Astrocyte of the spinal cord (primary cell): ENCODE results near the gene AKAP6.
"Not testable (repeated sequence)": the region's sequence is repeated elsewhere in the genome, so short reads cannot be mapped to it uniquely, and the experiment has no call there.

Experiments
- DNase-seq: peaks from one replicate; pipeline ENCODE4 v3.0.0; 2011; ENCODE audit warnings: low read depth, low spot score
- H3K4me3 ChIP-seq: 2 replicates; pipeline ENCODE4 v1.5.1; 2011; ENCODE audit warnings: low read depth, mild to moderate bottlenecking, low read length, moderate library complexity
- in situ Hi-C: cut with HindIII; loops from 2 replicates; pipeline ENCODE4 v1.10.0; 2017; ENCODE audit warnings: low sequenced_read_pairs
- TF ChIP-seq, protein P1 (sequence below): IDR thresholded peaks from 2 replicates; pipeline ENCODE4 v1.5.1; 2012; ENCODE audit warnings: low read depth, mild to moderate bottlenecking, low read length, inconsistent platforms

The AKAP6 gene

DNA sequence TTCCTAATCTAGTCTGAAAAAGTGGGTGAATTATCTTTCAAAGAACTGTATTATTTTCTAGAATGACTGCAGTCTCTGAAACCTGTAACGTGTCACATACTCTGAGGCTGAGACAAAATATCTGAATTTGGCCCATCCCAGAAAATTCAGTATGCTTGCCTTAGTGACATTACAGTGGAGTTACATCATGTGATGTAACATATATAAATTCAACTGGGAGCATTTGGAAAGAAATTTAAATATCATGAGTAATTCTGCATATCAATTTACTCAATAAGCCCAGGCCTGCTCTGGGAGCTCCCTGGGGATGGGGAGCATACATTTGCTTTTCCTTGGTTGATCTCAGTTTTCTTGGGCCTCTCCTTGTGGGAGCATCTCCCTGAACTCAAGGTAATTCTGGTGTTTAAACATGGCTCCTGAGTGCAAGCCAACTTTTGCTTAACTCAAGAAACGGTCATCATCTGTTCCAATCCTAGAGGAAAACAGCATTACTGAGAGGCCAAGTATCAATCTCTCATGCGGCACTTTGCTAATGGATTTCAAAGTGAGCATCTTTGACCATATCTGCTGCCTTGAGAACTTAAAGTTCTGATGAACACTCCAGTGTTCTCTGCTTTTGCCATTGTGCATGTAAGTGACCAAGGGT, 54.4 kb downstream of the AKAP6 start:
- no peak overlapping the region for H3K4me3 ChIP-seq
- in situ Hi-C loops = no loop called here
- DNase-seq = no peak
- TF ChIP-seq, protein P1, sequence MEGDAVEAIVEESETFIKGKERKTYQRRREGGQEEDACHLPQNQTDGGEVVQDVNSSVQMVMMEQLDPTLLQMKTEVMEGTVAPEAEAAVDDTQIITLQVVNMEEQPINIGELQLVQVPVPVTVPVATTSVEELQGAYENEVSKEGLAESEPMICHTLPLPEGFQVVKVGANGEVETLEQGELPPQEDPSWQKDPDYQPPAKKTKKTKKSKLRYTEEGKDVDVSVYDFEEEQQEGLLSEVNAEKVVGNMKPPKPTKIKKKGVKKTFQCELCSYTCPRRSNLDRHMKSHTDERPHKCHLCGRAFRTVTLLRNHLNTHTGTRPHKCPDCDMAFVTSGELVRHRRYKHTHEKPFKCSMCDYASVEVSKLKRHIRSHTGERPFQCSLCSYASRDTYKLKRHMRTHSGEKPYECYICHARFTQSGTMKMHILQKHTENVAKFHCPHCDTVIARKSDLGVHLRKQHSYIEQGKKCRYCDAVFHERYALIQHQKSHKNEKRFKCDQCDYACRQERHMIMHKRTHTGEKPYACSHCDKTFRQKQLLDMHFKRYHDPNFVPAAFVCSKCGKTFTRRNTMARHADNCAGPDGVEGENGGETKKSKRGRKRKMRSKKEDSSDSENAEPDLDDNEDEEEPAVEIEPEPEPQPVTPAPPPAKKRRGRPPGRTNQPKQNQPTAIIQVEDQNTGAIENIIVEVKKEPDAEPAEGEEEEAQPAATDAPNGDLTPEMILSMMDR = no peak

DNA sequence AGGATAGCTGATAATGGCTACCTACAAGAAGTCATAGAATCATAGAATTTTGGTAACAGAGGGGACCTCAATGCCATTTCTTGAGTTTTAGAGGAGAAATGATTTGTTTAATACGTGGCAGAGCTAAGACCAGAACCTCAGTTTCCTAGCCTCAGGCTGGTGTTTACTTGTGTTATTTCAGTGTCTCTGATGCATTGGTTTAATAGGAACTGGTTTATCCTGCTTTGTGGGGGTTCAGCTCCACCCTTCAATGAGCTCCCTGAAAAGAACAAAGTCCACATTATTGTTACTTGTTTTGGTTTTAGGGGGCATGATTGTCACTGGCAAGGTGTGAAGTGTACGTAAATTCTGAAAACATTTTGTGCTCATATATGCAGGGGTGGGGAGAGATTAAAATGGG, 55.4 kb downstream of the AKAP6 start:
- no peak overlapping the region for H3K4me3 ChIP-seq
- in situ Hi-C loops = no loop called here
- TF ChIP-seq, protein P1 = no peak
- DNase-seq = no peak

- DNase-seq, H3K4me3 ChIP-seq, in situ Hi-C loops: not testable (repeated sequence)
Observed at GRCh38 chr14:32387295-32387694, 58.2 kb downstream of the AKAP6 start.

DNA sequence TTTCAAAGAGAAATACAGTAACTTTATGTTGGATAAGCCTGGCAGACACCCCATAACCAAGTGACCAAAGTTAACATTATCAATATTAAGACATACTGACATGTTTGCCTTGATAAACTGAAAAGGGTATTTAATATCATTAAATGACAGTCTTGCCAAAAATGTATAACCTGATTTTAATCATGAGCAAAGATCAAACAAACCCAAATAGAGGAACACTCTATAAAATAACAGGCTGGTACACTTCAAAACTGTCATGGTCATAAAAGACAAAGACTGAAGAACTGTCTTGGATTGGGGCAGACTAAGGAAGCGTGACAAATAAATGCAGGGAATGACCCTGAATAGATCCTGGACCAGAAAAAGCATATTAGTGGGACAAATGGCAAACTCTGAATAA, 64.0 kb downstream of the AKAP6 start:
- DNase-seq = no peak
- TF ChIP-seq, protein P1 = no peak
- in situ Hi-C loops = no loop called here
- no peak overlapping the region for H3K4me3 ChIP-seq

GRCh38 chr14:32394038-32394437, 64.9 kb downstream of the AKAP6 start:
- no peak overlapping the region for H3K4me3 ChIP-seq
- in situ Hi-C loops = no loop called here
- TF ChIP-seq, protein P1 = no peak
- no peak for DNase-seq

- in situ Hi-C loops = no loop called here
- H3K4me3 ChIP-seq = no peak overlapping the region
- TF ChIP-seq, protein P1 = no peak
- DNase-seq = no peak
Observed at GRCh38 chr14:32396885-32397284, 67.8 kb downstream of the AKAP6 start.

- TF ChIP-seq, protein P1 = no peak
- H3K4me3 ChIP-seq = no peak overlapping the region
- in situ Hi-C loops = no loop called here
- peak; percentile 72 for DNase-seq
Observed at GRCh38 chr14:32397861-32398640, 69.0 kb downstream of the AKAP6 start.
